HG02870 (cell line): Measurements from ENCODE around the gene TCF7L1.
"Not testable (repeated sequence)": the region's sequence is repeated elsewhere in the genome, so short reads cannot be mapped to it uniquely, and the experiment has no call there.

Source experiments
- ATAC-seq: cut with Tn5 transposase; IDR thresholded peaks from one replicate; pipeline ENCODE4 v1.9.1; 2021; ENCODE audit warnings: mild to moderate bottlenecking, moderate library complexity; ENCODE audit not compliant: unreplicated experiment

TCF7L1 gene

DNA sequence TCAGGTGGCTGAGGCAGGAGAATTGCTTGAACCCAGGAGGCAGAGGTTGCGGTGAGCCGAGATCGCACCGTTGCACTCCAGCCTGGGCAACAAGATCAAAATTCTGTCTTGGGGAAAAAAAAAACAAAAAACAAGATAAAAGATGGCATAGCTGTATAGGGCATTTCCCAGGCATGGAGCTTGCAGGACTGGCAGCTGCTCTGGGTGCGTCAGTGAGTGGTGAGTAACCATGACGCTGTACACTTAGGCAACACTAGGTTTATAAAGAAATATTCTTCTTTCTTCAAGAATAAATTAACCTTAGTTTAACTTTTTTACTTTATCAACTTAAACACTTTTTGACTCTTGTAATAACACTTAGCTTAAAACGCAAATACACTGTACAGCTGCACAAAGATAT is 179.2 kb downstream of the TCF7L1 start:
- no peak for ATAC-seq

DNA sequence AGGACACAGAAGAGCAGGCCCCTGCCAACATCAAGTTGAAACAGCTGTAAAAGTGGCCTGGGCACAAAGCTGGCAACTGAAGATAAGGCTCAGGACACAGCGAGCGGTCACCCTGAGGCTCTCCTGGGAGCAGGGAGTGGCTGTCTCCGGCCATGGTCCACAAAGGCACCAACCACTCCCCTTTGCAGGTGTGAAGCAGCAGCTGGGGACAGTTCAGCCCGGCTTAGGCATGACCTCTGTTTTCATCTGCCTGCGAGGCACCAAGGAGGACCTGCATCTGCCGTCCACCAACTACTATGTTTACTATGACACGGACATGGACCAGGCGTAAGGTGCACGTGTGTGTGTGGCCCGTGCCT is 181.7 kb downstream of the TCF7L1 start:
- ATAC-seq: no peak

GRCh38 chr2:85315921-85316320 is 182.7 kb downstream of the TCF7L1 start:
- not testable (repeated sequence) for ATAC-seq

GRCh38 chr2:85318222-85319074 is 185.3 kb downstream of the TCF7L1 start:
- no peak for ATAC-seq

- no peak for ATAC-seq
These were observed 186.6 kb downstream of the TCF7L1 start for GRCh38 chr2:85319796-85320195.

DNA sequence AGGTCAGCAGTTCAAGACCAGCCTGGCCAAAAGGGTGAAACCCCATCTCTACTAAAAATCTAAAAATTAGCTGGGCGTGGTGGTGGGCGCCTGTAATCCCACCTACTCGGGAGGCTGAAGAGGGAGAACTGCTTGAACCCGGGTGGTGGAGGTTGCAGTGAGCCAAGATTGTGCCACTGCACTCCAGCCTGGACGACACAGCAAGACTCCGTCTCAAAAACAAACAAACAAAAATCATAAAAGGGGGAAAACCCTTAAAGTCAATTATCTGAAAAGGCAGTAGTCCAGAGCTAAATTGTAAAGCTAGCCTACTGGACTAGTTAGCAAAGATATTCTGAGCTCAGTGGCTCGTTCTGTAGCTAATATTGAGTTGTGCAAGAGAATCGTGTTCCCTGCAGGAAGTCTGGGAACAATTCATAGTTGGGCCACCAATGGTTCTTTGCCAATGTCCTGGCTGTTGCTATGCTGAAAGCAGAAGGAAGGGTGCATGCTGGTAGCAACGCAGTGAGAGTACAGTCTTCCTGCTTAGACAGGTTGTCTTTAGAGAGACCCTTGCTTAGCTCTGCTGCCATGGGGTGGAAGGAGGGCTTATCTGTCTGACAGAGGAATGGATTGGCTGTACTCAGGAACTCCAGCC is 190.3 kb downstream of the TCF7L1 start:
- ATAC-seq: no peak

GRCh38 chr2:85323988-85324367 is 190.8 kb downstream of the TCF7L1 start:
- not testable (repeated sequence) for ATAC-seq

GRCh38 chr2:85324639-85325465 is 191.7 kb downstream of the TCF7L1 start:
- no peak for ATAC-seq

DNA sequence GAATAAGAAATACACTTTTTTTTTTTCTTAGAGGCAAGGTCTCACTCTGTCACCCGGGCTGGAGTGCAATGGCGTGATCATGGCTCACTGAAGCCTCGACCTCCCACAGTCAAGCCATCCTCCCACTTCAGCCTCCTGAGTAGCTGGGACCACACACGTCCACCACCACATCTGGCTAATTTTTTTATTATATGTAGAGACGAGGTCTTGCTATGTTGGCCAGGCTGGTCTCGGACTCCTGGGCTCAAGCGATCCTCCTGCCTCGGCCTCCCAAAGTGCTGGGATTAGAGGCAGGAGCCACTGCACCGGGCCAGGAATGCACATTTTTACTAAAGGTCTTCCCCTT is 192.2 kb downstream of the TCF7L1 start:
- ATAC-seq: no peak

- peak; percentile 34 for ATAC-seq
These were observed 193.4 kb downstream of the TCF7L1 start for GRCh38 chr2:85326406-85327159.

DNA sequence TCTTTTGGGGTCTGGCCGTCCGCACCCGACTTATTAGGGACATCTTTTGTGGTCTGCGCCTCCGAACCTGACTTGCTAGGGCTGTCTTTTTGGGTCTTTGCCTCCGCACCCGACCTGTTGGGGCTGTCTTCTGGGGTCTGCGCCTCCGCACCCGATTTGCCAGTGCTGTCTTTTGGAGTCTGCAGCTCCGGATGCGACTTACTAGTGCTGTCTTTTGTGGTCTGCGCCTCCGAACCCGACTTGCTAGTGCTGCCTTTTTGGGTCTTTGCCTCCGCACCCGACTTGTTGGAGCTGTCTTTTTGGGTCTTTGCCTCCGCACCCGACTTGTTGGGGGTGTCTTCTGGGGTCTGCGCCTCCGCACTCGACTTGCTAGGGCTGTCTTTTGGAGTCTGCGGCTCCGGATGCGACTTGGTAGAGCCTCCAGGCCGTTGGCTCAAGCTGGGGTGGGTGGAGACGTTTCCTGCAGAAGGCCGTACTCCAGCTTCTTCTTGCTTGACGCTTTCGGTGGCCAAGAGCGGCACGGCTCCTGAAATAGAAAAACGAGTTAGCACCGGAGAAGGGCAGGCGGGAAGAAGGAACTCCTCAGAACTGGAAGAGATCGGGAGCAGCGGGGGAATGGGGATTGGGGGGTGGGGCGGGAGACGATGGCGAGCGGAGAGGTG is 194.1 kb downstream of the TCF7L1 start:
- ATAC-seq: peak; percentile 19

- peak; percentile 73 for ATAC-seq
These were observed 194.8 kb downstream of the TCF7L1 start, which contains the start of gene TGOLN2 for GRCh38 chr2:85327822-85328617. TGOLN2 (minus strand) TSS chr2:85327989; CDS start chr2:85327962, 27 bp downstream.

DNA sequence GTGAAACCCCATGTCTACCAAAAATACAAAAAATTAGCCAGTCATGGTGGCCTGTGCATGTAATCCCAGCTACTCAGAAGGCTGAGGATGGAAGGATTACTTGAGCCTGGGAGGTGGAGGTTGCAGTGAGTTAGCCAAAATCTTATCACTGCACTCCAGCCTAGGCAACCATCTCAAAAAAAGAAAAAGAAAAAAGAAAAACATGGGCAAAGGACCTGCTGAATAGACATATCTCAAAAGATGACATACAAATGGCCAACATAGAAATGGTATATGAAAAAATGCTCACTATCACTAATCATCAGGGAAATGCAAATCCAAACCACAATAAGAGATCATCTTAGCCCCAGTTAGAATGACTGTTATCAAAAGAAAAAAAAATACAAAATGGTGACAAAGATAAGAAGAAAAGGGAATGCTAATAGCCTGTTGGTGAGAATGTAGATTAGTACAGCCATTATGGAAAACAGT is 196.0 kb downstream of the TCF7L1 start:
- ATAC-seq: no peak

- ATAC-seq: not testable (repeated sequence)
These were observed 196.5 kb downstream of the TCF7L1 start for GRCh38 chr2:85329701-85330100.

DNA sequence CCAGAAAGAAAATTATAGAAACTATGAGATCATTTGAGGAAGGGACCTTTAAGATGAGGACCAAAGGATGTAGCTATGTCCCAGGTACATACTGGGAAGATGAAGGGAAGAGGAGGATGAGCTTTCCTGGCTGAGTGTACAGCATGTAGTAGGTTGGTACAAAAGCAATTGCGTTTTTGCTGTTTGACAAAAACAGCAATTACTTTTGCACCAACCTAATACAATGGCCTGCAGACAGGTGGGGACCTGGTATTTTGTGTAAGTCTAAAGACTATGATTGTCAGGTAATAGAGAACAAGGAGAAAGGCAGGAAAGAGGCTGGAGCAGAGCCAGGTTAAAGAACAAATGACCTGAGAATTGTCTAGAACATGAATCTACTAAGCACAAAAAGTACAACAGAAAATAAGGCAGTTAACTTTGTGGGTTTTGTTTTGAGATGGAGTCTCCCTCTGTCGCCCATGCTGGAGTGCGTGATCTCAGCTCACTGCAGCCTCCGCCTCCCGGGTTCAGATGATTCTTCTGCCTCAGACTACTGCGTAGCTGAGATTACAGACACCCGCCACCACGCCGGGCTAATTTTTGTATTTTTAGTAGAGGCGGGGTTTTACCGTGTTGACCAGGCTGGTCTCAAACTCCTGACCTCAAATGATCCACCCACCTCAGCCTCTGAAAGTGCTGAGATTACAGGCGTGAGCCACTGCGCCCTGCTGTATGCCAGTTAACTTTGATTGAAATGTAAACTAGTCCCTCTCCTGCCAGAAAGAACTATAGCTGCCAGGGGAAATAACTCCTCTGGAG is 197.8 kb downstream of the TCF7L1 start:
- ATAC-seq: peak; percentile 36

- ATAC-seq: not testable (repeated sequence)
These were observed 200.7 kb downstream of the TCF7L1 start for GRCh38 chr2:85333877-85334276.

DNA sequence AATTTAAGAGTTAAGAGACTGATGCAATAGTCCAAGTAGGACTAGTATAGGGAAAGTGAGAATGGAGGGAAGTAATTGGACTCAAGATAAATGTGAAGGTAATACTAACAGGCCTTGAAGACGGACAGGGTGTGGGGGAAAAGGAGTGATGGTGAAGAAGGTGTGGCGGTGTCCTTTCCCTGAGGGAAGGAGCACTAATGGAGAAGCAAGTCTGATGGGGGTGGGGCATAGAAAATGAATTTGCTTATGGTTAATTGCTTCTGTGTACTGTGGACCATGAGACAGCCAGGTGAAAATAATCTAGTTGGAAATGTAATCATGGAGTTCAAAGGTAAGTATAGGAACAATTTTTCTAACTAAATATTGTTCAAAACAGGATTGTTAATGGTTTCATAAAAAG is 201.7 kb downstream of the TCF7L1 start:
- no peak for ATAC-seq

- ATAC-seq: no peak
These were observed 207.1 kb downstream of the TCF7L1 start for GRCh38 chr2:85340034-85340892.
